GM18861 (cell line): ENCODE measurements around the gene ZFP3.
"Not testable (repeated sequence)": the region's sequence is repeated elsewhere in the genome, so short reads cannot be mapped to it uniquely, and the experiment has no call there.

Experiments used
- ATAC-seq: cut with Tn5 transposase; IDR thresholded peaks from one replicate; pipeline ENCODE4 v1.9.1; 2021; ENCODE audit not compliant: unreplicated experiment

ZFP3 gene

GRCh38 chr17:5077275-5077674 is 992 bp upstream of the ZFP3 start:
- ATAC-seq = not testable (repeated sequence)

GRCh38 chr17:5077781-5078105 is 524 bp upstream of the ZFP3 start:
- ATAC-seq = no peak

- ATAC-seq = no peak
Measured at GRCh38 chr17:5080591-5080990, 2.3 kb downstream of the ZFP3 start.

- ATAC-seq = no peak
Measured at GRCh38 chr17:5092218-5093010, 14.1 kb downstream of the ZFP3 start.

- no peak for ATAC-seq
Measured at GRCh38 chr17:5096731-5097100, 18.4 kb downstream of the ZFP3 start.

- ATAC-seq = no peak
Measured at GRCh38 chr17:5097101-5097834, 19.0 kb downstream of the ZFP3 start.

GRCh38 chr17:5099271-5099670 is 21.0 kb downstream of the ZFP3 start:
- ATAC-seq = no peak

GRCh38 chr17:5100832-5101231 is 22.6 kb downstream of the ZFP3 start:
- no peak for ATAC-seq

- ATAC-seq = no peak
Measured at GRCh38 chr17:5110816-5111215, 32.5 kb downstream of the ZFP3 start.

- ATAC-seq = peak; percentile 81
Measured at GRCh38 chr17:5111402-5112204, 33.3 kb downstream of the ZFP3 start, which contains the start of gene ZNF232. ZNF232 (minus strand) TSS chr17:5111878; CDS start chr17:5111822, 56 bp downstream.

GRCh38 chr17:5115673-5116651 is 37.7 kb downstream of the ZFP3 start, which contains the start of gene USP6:
USP6 (plus strand) TSS chr17:5116032; CDS start chr17:5130368, 14,336 bp downstream.
- no peak for ATAC-seq

GRCh38 chr17:5118219-5118618 is 40.0 kb downstream of the ZFP3 start:
- ATAC-seq = no peak

GRCh38 chr17:5120036-5120435 is 41.8 kb downstream of the ZFP3 start:
- no peak for ATAC-seq

GRCh38 chr17:5120436-5121185 is 42.3 kb downstream of the ZFP3 start:
- not testable (repeated sequence) for ATAC-seq

- ATAC-seq = no peak
Measured at GRCh38 chr17:5121186-5121841, 43.0 kb downstream of the ZFP3 start.

- not testable (repeated sequence) for ATAC-seq
Measured at GRCh38 chr17:5122056-5122455, 43.8 kb downstream of the ZFP3 start.

GRCh38 chr17:5122586-5123342 is 44.5 kb downstream of the ZFP3 start:
- no peak for ATAC-seq
